GM21619 (cell line): ENCODE results near the gene PLXNA2.

Experiments used
- ATAC-seq: cut with Tn5 transposase; IDR thresholded peaks from one replicate; pipeline ENCODE4 v1.9.1; 2021; ENCODE audit not compliant: unreplicated experiment

The PLXNA2 gene

DNA sequence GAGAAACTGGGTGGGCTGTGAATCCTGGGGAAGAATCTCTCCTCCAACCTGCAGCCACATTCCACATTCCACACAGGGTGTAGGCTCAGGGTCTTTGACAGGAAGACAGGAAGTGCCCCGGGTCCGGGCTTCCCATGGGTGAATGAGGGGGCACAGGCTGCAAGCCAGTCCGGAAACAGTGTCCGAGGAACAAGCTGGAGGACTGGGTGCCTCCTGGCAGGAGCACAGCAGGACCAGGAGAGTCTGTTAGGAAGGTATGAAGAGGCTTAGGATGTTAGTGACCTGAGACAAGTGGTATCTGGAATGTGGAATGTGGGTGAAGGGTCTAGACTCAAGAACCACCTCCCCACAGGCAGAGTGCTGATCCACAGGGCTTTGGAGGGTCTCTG is 212.3 kb downstream of the PLXNA2 start:
- ATAC-seq = no peak

DNA sequence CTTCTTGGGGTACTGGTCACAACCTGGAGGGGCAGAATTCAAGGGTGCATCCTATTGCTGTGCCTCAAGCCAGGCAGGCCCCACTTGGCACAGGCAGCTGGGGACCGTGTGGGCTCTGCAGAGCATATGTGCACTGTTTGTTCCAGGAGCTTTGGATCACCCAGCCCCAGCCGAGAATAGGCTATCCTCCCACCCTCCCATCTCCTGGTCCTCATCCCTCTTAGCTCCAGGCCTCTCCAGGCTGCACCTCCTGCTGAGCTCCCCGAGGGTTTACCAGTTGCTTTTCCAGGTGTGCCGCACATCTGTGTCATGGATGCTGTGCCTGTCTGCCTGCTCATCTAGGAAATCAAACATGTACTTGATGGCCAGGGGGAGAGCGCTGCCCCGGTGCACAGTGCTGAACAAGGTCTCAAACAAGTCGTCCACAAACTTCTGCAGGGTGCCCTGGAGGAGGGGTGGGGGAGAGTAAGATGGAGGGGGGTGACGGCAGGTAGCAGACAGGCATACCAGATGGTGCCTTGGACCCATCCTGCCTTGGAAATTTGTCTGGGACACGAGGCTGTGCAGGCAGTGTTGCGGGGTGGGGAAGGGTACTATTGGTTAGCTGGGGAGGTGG is 212.8 kb downstream of the PLXNA2 start:
- ATAC-seq = no peak

- no peak for ATAC-seq
Observed at GRCh38 chr1:208030288-208031091, 213.7 kb downstream of the PLXNA2 start.

GRCh38 chr1:208029381-208030287 is 214.6 kb downstream of the PLXNA2 start:
- no peak for ATAC-seq

GRCh38 chr1:208028526-208028925 is 215.7 kb downstream of the PLXNA2 start:
- ATAC-seq = no peak

GRCh38 chr1:208027861-208028260 is 216.3 kb downstream of the PLXNA2 start:
- no peak for ATAC-seq

- no peak for ATAC-seq
Observed at GRCh38 chr1:208026880-208027438, 217.2 kb downstream of the PLXNA2 start.

- ATAC-seq = no peak
Observed at GRCh38 chr1:208025031-208025430, 219.2 kb downstream of the PLXNA2 start.

DNA sequence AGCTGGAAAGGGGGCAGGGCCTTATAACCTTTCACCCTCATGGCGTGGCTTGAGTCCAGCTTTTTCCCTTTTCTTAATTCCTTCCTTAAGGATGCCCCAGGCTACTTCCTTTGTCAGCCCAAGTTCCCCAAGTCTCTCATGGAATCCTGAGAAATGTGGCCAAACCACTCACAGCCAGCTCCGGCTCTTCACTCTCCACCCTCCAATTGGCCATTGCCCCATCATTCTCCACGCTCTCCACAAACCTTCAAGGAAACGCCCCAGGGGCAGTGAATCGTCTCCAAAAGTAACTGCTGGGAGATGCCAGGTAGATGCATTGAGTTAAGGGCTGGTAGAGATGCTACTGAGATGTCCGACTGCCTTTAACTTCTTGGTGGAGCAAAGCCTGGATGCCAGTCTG is 219.8 kb downstream of the PLXNA2 start:
- ATAC-seq = no peak

DNA sequence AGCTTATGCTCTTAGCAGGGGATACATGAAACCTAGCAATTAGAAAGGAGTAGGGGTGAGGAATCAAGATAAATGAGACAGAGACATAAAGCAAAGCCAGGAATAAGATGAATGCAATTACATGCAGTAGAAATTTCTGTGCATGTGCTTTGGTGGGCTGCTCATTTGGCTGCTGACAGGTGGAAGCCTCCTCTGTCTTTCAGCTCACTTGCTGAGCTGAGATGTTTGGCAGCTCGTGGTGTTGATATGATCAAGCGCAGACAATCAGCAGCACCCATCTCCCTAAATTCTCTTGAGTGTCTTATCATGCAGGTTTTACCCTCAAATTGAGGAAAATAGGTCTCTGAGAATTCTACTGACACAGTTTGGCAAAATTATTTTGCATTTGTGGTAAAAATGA is 224.9 kb downstream of the PLXNA2 start:
- ATAC-seq = no peak

- no peak for ATAC-seq
Observed at GRCh38 chr1:208015255-208015654, 228.9 kb downstream of the PLXNA2 start.

GRCh38 chr1:208013210-208013609 is 231.0 kb downstream of the PLXNA2 start:
- ATAC-seq = no peak

GRCh38 chr1:208012721-208013120 is 231.5 kb downstream of the PLXNA2 start:
- ATAC-seq = no peak

DNA sequence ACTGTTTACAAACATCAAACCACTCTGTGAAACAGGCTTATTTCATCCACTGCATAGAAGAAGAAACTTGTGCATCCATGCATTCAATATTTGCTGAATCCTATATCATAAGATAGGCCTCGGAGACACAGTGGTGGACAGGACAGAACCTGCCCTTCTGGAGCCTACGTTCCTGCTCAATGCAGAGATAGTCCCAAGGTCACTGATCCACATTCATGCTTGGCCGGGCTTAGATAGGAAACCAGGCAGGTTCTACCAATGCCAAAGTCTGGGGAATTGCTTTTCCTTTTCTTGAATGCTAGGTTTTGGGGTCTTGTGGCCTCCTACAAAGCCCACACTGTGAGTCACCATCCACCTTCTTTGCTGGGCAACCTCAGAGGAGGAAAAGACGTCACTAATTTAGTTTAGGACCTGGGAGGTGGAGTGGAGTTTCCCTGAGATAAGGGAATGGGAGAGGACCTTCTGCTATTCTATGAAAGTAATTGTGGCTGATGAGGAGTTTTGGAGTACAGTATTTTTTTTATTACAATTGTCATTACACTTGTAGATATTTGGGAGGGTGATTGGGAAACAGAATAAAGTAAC is 233.6 kb downstream of the PLXNA2 start:
- ATAC-seq = no peak

DNA sequence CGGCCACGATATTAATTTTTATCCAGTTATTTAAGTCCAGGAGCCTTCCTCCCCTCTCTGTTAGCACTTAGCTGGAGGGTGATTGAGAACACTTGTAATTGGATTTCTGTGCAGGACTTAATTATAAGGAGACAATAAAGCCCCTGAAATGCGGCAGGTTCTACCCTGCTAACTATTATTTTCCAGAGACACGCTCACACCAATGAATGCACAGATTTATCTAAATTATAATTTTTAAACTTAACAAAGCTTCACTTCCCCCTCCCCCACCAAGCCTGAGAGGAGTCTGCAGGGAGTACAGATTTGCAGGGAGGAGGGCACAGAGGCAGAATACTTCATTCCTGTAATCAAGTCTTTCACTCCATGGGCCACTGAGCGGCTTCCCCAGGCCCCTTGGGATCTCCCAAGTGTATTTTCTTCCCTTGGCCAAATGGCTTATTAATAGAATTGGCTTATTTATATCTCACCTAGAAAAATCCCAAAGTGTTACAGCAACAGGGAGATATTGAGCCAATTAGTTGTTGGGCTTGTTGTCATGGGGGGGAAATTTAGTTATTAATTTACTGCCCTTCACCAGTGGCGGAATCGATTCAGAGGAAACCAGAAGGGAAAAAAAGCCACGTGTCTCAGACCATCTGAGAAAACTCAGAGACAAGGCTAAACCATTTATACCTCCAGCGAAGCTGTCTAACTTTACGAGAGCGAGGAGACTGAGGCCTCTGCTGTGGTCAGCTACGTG is 234.3 kb downstream of the PLXNA2 start:
- no peak for ATAC-seq

GRCh38 chr1:208009303-208009702 is 234.9 kb downstream of the PLXNA2 start:
- no peak for ATAC-seq

GRCh38 chr1:208008534-208008933 is 235.7 kb downstream of the PLXNA2 start:
- no peak for ATAC-seq

DNA sequence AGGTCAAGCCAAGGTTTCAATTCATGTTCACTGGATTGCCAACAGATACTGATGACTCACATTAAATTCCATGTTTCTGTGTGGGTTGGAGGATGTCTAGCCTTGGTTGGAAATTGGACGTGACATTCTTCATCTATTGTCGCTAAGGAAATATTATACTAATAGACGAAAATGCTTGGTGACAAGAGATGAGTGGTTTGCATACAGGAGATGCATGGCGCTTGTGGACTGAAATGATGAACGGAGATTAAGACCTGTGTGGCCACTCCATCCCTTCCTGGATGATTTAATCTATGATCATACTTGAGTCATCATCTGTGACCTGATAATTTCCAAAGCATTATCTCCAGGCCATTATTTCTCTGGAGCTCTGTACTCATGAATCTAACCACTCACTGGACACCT is 236.2 kb downstream of the PLXNA2 start:
- no peak for ATAC-seq

- no peak for ATAC-seq
Observed at GRCh38 chr1:208007319-208007937, 236.8 kb downstream of the PLXNA2 start.
